ENCODE results near the gene TPPP3. TPM values are rescaled to one million over a fixed set of nuclear protein-coding genes. Genes with fewer than 3 reads are reported as not detected.
"Not testable (repeated sequence)": the region's sequence is repeated elsewhere in the genome, so short reads cannot be mapped to it uniquely, and the experiment has no call there.

Gene TPPP3
- polyA plus RNA-seq, 1 experiment, result 1.5 TPM

GRCh38 chr16:67372664-67373063 is 20.6 kb downstream of the TPPP3 start:
- H3K4me3 ChIP-seq (ENCODE audit: low read depth, low read length), result no peak overlapping the region
- ChIA-PET CTCF (interaction anchor here (0.6 to 2.0 kb wide), 5 partner anchors 23 to 112 kb away, joined by 3 to 9 read pairs (median 4); partner anchors contain the start of gene ZDHHC1), POLR2A (no interaction called here)
- no peak overlapping the region for H3K27ac ChIP-seq (ENCODE audit: low read depth, low read length)
- no peak for DNase-seq (ENCODE audit: low read depth, low spot score)
- peaks cover 2% of the 10 kb centered on the region; the same call in 1 of the 2 replicates for H3K9me3 ChIP-seq (ENCODE audit: control insufficient read depth, insufficient read depth, low read length)
- H3K27me3 ChIP-seq (ENCODE audit: control insufficient read depth, insufficient read depth, low read length), result peaks cover 31% of the 10 kb centered on the region
- TF ChIP-seq CTCF (IDR thresholded peaks at IDR 0.05; ENCODE audit: low read depth, low read length), result peak; percentile 58

- Histone ChIP-seq H3K9me3 (ENCODE audit: control insufficient read depth, insufficient read depth, low read length) (peaks cover 2% of the 10 kb centered on the region; the same call in 1 of the 2 replicates), H3K27ac (ENCODE audit: low read depth, low read length) (no peak overlapping the region), H3K4me3 (ENCODE audit: low read depth, low read length) (no peak overlapping the region), H3K27me3 (ENCODE audit: control insufficient read depth, insufficient read depth, low read length) (peaks cover 37% of the 10 kb centered on the region)
- CTCF ChIA-PET, result no interaction called here
- TF ChIP-seq CTCF (IDR thresholded peaks at IDR 0.05; ENCODE audit: low read depth, low read length), result no peak
- no peak for DNase-seq (ENCODE audit: low read depth, low spot score)
- POLR2A ChIA-PET, result no interaction called here
Observed at GRCh38 chr16:67370661-67371060, 22.6 kb downstream of the TPPP3 start.

- no peak for TF ChIP-seq CTCF (IDR thresholded peaks at IDR 0.05; ENCODE audit: low read depth, low read length)
- ChIA-PET CTCF (interaction anchor here (1.2 kb wide), 1 partner anchor 104 kb away, joined by 3 read pairs; no protein-coding TSS in a partner anchor), POLR2A (no interaction called here)
- no peak for DNase-seq (ENCODE audit: low read depth, low spot score)
- no peak overlapping the region for H3K27ac ChIP-seq (ENCODE audit: low read depth, low read length)
- H3K27me3 ChIP-seq (ENCODE audit: control insufficient read depth, insufficient read depth, low read length), result peaks cover 45% of the 10 kb centered on the region
- no peak overlapping the region for H3K4me3 ChIP-seq (ENCODE audit: low read depth, low read length)
- H3K9me3 ChIP-seq (ENCODE audit: control insufficient read depth, insufficient read depth, low read length), result peaks cover under 1% of the 10 kb centered on the region; the same call in 1 of the 2 replicates
Observed at GRCh38 chr16:67364600-67365235, 28.6 kb downstream of the TPPP3 start.

- ChIA-PET POLR2A (no interaction called here), CTCF (no interaction called here)
- no peak for TF ChIP-seq CTCF (IDR thresholded peaks at IDR 0.05; ENCODE audit: low read depth, low read length)
- peaks cover 26% of the 10 kb centered on the region for H3K27me3 ChIP-seq (ENCODE audit: control insufficient read depth, insufficient read depth, low read length)
- no peaks in the 10 kb centered on the region for H3K9me3 ChIP-seq (ENCODE audit: control insufficient read depth, insufficient read depth, low read length)
- H3K27ac ChIP-seq (ENCODE audit: low read depth, low read length), result no peak overlapping the region
- H3K4me3 ChIP-seq (ENCODE audit: low read depth, low read length), result no peak overlapping the region
- no peak for DNase-seq (ENCODE audit: low read depth, low spot score)
Observed at GRCh38 chr16:67361038-67361437, 32.3 kb downstream of the TPPP3 start.

- CTCF ChIA-PET, result interaction anchor here (0.7 to 0.9 kb wide), 3 partner anchors 11 to 33 kb away, joined by 3 to 5 read pairs (median 3); partner anchors contain the start of gene TPPP3
- POLR2A ChIA-PET, result not testable (repeated sequence)
Observed at GRCh38 chr16:67359540-67360269, 33.6 kb downstream of the TPPP3 start.

More at GRCh38 chr16:67359540-67360269, 33.6 kb downstream of the TPPP3 start:
- not testable (repeated sequence) for H3K9me3 ChIP-seq (ENCODE audit: control insufficient read depth, insufficient read depth, low read length); H3K4me3 ChIP-seq (ENCODE audit: low read depth, low read length); H3K27ac ChIP-seq (ENCODE audit: low read depth, low read length); DNase-seq (ENCODE audit: low read depth, low spot score)
- peaks cover 28% of the 10 kb centered on the region for H3K27me3 ChIP-seq (ENCODE audit: control insufficient read depth, insufficient read depth, low read length)

All from AG04450 (cell line).